Activated CD4-positive, alpha-beta T cell treated with anti-CD3 and anti-CD28 coated beads, Interleukin-2, amount 10 ng/mL, durations not matched to agents 7 days and 5 days (primary cell): ENCODE results near the gene ARMH3. TPM values are rescaled to one million over a fixed set of nuclear protein-coding genes. Genes with fewer than 3 reads are reported as not detected.

Experiments
- CTCF ChIA-PET: fragments of 350-600 bp; sonication (Branson Sonifier 250); formaldehyde crosslinking; loops from one replicate; lab custom pipeline; 2021; ENCODE audit warnings: antibody characterized with exemption; lab: Charles Lee
- POLR2A ChIA-PET: fragments of 350-600 bp; sonication (Branson Sonifier 250); formaldehyde crosslinking; loops from one replicate; lab custom pipeline; 2021; ENCODE audit warnings: antibody characterized with exemption; lab: Charles Lee
- DNase-seq: peaks from one replicate; pipeline ENCODE4 v3.0.0-alpha.2; 2020
- H3K27ac Mint-ChIP-seq: one replicate; pipeline ENCODE4 v1.8.0; 2021; ENCODE audit warnings: mild to moderate bottlenecking, moderate library complexity, mixed read lengths
- H3K27me3 Mint-ChIP-seq: one replicate; pipeline ENCODE4 v1.8.0; 2021; ENCODE audit warnings: mixed read lengths
- H3K36me3 Mint-ChIP-seq: one replicate; pipeline ENCODE4 v1.8.0; 2021; ENCODE audit warnings: low read depth, mixed read lengths
- H3K4me1 Mint-ChIP-seq: one replicate; pipeline ENCODE4 v1.8.0; 2021; ENCODE audit warnings: mixed read lengths
- H3K4me3 Mint-ChIP-seq: one replicate; pipeline ENCODE4 v1.8.0; 2021; ENCODE audit warnings: mild to moderate bottlenecking, moderate library complexity, mixed read lengths
- H3K9me3 Mint-ChIP-seq: one replicate; pipeline ENCODE4 v1.8.0; 2021; ENCODE audit warnings: mixed read lengths
- total RNA-seq, 2 experiments: library from RNA; stranded (reverse); gene quantifications; one replicate each; pipeline ENCODE4 v1.2.3, GENCODE V29; 2021

ARMH3 gene
- total RNA-seq, 2 experiments from 2014 or later: 22.1 to 23.6 TPM

GRCh38 chr10:101950213-101950612 is 105.8 kb downstream of the ARMH3 start:
- no peak overlapping the region for H3K27ac Mint-ChIP-seq
- DNase-seq: no peak
- H3K9me3 Mint-ChIP-seq: peaks cover 13% of the 10 kb centered on the region
- ChIA-PET CTCF (interaction anchor here (0.6 kb wide), 1 partner anchor 33 kb away, joined by 3 read pairs; no protein-coding TSS in a partner anchor), POLR2A (no interaction called here)
- H3K36me3 Mint-ChIP-seq: peaks cover 67% of the 10 kb centered on the region
- H3K27me3 Mint-ChIP-seq: no peaks in the 10 kb centered on the region
- no peaks in the 10 kb centered on the region for H3K4me1 Mint-ChIP-seq
- H3K4me3 Mint-ChIP-seq: no peak overlapping the region

DNA sequence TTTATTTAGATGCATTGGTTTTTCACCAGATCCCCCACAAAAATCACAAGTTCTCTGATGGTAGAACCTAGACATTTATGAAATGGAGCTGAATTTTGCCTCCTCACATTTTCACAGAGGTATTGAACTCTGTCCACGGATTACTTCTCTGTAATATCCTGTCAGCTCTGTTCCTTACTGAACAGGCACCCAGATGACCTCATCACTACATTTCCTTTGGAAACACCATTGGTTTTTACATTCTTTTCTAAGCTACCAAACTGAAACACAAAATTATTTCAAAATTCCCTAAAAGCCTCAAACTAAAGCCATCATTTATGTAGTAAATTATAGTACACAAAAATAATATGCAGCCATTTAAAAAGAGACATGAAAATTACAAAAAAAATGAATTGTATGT is 114.1 kb downstream of the ARMH3 start:
- peaks cover 26% of the 10 kb centered on the region for H3K36me3 Mint-ChIP-seq
- H3K27me3 Mint-ChIP-seq: no peaks in the 10 kb centered on the region
- ChIA-PET CTCF (interaction anchor here (0.9 to 1.8 kb wide), 4 partner anchors 14 to 65 kb away, joined by 3 to 5 read pairs (median 3); no protein-coding TSS in a partner anchor), POLR2A (no interaction called here)
- H3K4me3 Mint-ChIP-seq: no peak overlapping the region
- no peak overlapping the region for H3K27ac Mint-ChIP-seq
- H3K4me1 Mint-ChIP-seq: no peaks in the 10 kb centered on the region
- no peaks in the 10 kb centered on the region for H3K9me3 Mint-ChIP-seq
- no peak for DNase-seq

GRCh38 chr10:101940916-101941315 is 115.1 kb downstream of the ARMH3 start:
- Mint-ChIP-seq H3K27ac (no peak overlapping the region), H3K36me3 (peaks cover 19% of the 10 kb centered on the region), H3K27me3 (no peaks in the 10 kb centered on the region), H3K4me1 (no peaks in the 10 kb centered on the region), H3K9me3 (no peaks in the 10 kb centered on the region), H3K4me3 (no peak overlapping the region)
- DNase-seq: no peak
- CTCF ChIA-PET: interaction anchor here (0.5 to 1.8 kb wide), 4 partner anchors 19 to 66 kb away, joined by 3 to 5 read pairs (median 3); no protein-coding TSS in a partner anchor
- POLR2A ChIA-PET: no interaction called here

- no peak overlapping the region for H3K4me3 Mint-ChIP-seq
- CTCF ChIA-PET: interaction anchor here (0.7 to 1.5 kb wide), 3 partner anchors 13 to 33 kb away, joined by 3 to 5 read pairs (median 3); no protein-coding TSS in a partner anchor
- POLR2A ChIA-PET: no interaction called here
- DNase-seq: no peak
- H3K27ac Mint-ChIP-seq: no peak overlapping the region
- H3K4me1 Mint-ChIP-seq: no peaks in the 10 kb centered on the region
- H3K9me3 Mint-ChIP-seq: no peaks in the 10 kb centered on the region
- peaks cover 19% of the 10 kb centered on the region for H3K36me3 Mint-ChIP-seq
- no peaks in the 10 kb centered on the region for H3K27me3 Mint-ChIP-seq
Measured at GRCh38 chr10:101939729-101940128, 116.2 kb downstream of the ARMH3 start.

- Mint-ChIP-seq H3K9me3 (no peaks in the 10 kb centered on the region), H3K4me3 (no peak overlapping the region), H3K36me3 (peaks cover 20% of the 10 kb centered on the region), H3K27ac (no peak overlapping the region), H3K4me1 (no peaks in the 10 kb centered on the region), H3K27me3 (no peaks in the 10 kb centered on the region)
- ChIA-PET POLR2A (no interaction called here), CTCF (interaction anchor here (0.7 to 1.5 kb wide), 3 partner anchors 13 to 32 kb away, joined by 3 to 5 read pairs (median 3); no protein-coding TSS in a partner anchor)
- DNase-seq: no peak
Measured at GRCh38 chr10:101939008-101939648, 116.8 kb downstream of the ARMH3 start.

DNA sequence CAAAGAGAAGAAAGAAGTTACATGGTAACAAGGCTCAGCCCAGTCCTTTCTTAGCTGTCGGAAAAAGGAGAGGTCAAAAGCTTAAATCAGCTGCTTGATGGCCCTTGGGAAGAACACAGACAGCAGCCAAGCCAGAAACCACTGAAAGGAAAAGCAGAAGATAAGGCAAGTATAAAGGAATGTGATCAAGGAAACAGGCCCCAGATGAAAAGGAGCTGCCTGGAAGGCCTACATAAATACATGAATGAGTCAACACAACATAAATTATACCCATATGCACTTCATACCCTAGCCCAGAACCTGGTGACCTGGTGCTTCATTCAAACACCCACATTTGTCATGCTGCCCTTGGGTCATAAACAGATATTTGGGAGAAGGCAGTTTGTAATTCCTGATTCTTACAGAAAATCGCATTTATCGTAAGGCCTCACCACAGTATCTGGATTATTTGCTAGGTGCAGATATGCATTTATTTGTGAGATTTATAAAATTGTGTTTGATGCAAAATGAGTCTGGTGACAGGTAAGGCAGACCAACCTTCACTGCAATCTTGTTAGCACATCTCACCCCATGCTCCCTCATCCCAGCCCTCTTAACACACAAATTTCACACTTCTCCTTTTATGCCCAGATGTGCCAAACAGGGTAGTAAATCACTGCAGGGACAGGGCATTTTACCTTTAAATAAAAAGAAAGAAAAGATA is 117.5 kb downstream of the ARMH3 start:
- POLR2A ChIA-PET: no interaction called here
- peaks cover 5% of the 10 kb centered on the region for H3K4me1 Mint-ChIP-seq
- no peak overlapping the region for H3K27ac Mint-ChIP-seq
- no peaks in the 10 kb centered on the region for H3K27me3 Mint-ChIP-seq
- no peak overlapping the region for H3K4me3 Mint-ChIP-seq
- H3K9me3 Mint-ChIP-seq: no peaks in the 10 kb centered on the region
- no peak for DNase-seq
- CTCF ChIA-PET: interaction anchor here (1.4 kb wide), 1 partner anchor 12 kb away, joined by 3 read pairs; no protein-coding TSS in a partner anchor
- peaks cover 23% of the 10 kb centered on the region for H3K36me3 Mint-ChIP-seq

- DNase-seq: no peak
- Mint-ChIP-seq H3K36me3 (peaks cover 19% of the 10 kb centered on the region), H3K27me3 (no peaks in the 10 kb centered on the region), H3K27ac (no peak overlapping the region), H3K4me3 (no peak overlapping the region), H3K9me3 (no peaks in the 10 kb centered on the region), H3K4me1 (peaks cover 8% of the 10 kb centered on the region)
- ChIA-PET CTCF (interaction anchor here (0.9 kb wide), 1 partner anchor 33 kb away, joined by 3 read pairs; no protein-coding TSS in a partner anchor), POLR2A (no interaction called here)
Measured at GRCh38 chr10:101935431-101935830, 120.5 kb downstream of the ARMH3 start.

GRCh38 chr10:101934686-101935305 is 121.2 kb downstream of the ARMH3 start:
- H3K36me3 Mint-ChIP-seq: peaks cover 19% of the 10 kb centered on the region
- CTCF ChIA-PET: interaction anchor here (0.8 to 0.9 kb wide), 2 partner anchors 19 to 33 kb away, joined by 3 to 5 read pairs; no protein-coding TSS in a partner anchor
- H3K27ac Mint-ChIP-seq: no peak overlapping the region
- H3K27me3 Mint-ChIP-seq: no peaks in the 10 kb centered on the region
- POLR2A ChIA-PET: no interaction called here
- H3K9me3 Mint-ChIP-seq: no peaks in the 10 kb centered on the region
- DNase-seq: no peak
- no peak overlapping the region for H3K4me3 Mint-ChIP-seq
- peaks cover 8% of the 10 kb centered on the region for H3K4me1 Mint-ChIP-seq

DNA sequence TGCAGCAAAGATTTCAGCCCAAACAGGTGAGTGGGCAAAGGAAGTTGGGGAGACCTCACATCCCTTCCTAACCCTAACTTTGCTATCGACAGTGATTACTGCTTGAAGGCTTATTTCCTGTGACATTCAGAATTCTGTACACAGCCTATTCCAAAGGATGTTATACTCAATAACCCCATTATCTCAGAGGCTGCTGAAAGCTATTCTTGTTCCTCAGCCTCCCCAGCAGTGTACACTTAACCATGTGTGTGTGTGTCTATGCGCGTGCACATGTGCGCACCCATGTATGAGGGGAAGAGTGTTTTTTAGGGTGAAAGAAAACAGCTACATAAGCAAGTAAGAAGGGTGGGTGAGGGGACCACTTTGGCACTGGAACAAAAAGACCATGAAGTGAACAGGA is 122.0 kb downstream of the ARMH3 start:
- ChIA-PET POLR2A (no interaction called here), CTCF (no interaction called here)
- DNase-seq: no peak
- Mint-ChIP-seq H3K36me3 (peaks cover 17% of the 10 kb centered on the region), H3K4me1 (peaks cover 8% of the 10 kb centered on the region), H3K4me3 (no peak overlapping the region), H3K9me3 (no peaks in the 10 kb centered on the region), H3K27me3 (no peaks in the 10 kb centered on the region), H3K27ac (no peak overlapping the region)

GRCh38 chr10:101932183-101932582 is 123.8 kb downstream of the ARMH3 start:
- Mint-ChIP-seq H3K36me3 (peaks cover 14% of the 10 kb centered on the region), H3K9me3 (no peaks in the 10 kb centered on the region), H3K4me3 (no peak overlapping the region), H3K27ac (no peak overlapping the region), H3K4me1 (peaks cover 8% of the 10 kb centered on the region), H3K27me3 (no peaks in the 10 kb centered on the region)
- ChIA-PET CTCF (no interaction called here), POLR2A (no interaction called here)
- no peak for DNase-seq

DNA sequence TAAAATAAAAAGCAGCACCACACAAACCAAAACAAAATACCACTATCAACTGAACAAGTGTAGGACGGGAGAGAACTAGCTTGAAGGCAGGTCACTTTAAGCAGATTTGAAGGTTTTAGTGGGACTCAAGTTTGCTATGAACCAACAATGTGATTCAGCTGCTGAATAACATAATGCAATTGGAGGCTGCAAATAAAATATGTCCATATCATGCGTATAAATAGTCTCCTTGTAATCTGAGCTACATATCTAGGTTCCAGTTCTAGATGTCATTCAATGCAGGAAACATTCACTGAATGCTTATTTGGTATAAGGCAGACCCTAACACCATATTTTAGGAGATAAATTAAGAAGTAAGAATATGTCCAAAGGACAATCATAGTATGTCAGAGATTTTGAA is 130.9 kb downstream of the ARMH3 start:
- ChIA-PET CTCF (interaction anchor here (1.6 kb wide), 1 partner anchor 12 kb away, joined by 5 read pairs; no protein-coding TSS in a partner anchor), POLR2A (no interaction called here)
- Mint-ChIP-seq H3K4me3 (no peak overlapping the region), H3K4me1 (peaks cover 10% of the 10 kb centered on the region), H3K36me3 (no peaks in the 10 kb centered on the region), H3K9me3 (no peaks in the 10 kb centered on the region), H3K27me3 (no peaks in the 10 kb centered on the region), H3K27ac (no peak overlapping the region)
- DNase-seq: no peak

- H3K27me3 Mint-ChIP-seq: no peaks in the 10 kb centered on the region
- peaks cover 10% of the 10 kb centered on the region for H3K4me1 Mint-ChIP-seq
- H3K4me3 Mint-ChIP-seq: no peak overlapping the region
- no peak overlapping the region for H3K27ac Mint-ChIP-seq
- ChIA-PET POLR2A (interaction anchor here (0.6 kb wide), 1 partner anchor 130 kb away, joined by 3 read pairs; no protein-coding TSS in a partner anchor), CTCF (no interaction called here)
- DNase-seq: no peak
- H3K9me3 Mint-ChIP-seq: no peaks in the 10 kb centered on the region
- no peaks in the 10 kb centered on the region for H3K36me3 Mint-ChIP-seq
Measured at GRCh38 chr10:101923256-101923655, 132.7 kb downstream of the ARMH3 start.
